Neural progenitor cell (in vitro differentiated cells): ENCODE results near the gene VAPA.

Experiments used
- EZH2 ChIP-seq: fragments of 200-600 bp; sonication (generic); IDR thresholded peaks from 2 replicates; pipeline ENCODE4 v1.6.1; 2017; ENCODE audit warnings: antibody characterized with exemption, mild to moderate bottlenecking, moderate library complexity
- EZH2phosphoT487 ChIP-seq: fragments of 200-600 bp; sonication (generic); IDR thresholded peaks from 2 replicates; pipeline ENCODE4 v1.6.1; 2017; ENCODE audit warnings: antibody characterized with exemption
- TF ChIP-seq, protein P1 (sequence below): fragments of 200-600 bp; sonication (generic); IDR thresholded peaks from 2 replicates; pipeline ENCODE4 v1.5.1; 2017; ENCODE audit warnings: antibody characterized with exemption, mild to moderate bottlenecking

- TF ChIP-seq, protein P1, sequence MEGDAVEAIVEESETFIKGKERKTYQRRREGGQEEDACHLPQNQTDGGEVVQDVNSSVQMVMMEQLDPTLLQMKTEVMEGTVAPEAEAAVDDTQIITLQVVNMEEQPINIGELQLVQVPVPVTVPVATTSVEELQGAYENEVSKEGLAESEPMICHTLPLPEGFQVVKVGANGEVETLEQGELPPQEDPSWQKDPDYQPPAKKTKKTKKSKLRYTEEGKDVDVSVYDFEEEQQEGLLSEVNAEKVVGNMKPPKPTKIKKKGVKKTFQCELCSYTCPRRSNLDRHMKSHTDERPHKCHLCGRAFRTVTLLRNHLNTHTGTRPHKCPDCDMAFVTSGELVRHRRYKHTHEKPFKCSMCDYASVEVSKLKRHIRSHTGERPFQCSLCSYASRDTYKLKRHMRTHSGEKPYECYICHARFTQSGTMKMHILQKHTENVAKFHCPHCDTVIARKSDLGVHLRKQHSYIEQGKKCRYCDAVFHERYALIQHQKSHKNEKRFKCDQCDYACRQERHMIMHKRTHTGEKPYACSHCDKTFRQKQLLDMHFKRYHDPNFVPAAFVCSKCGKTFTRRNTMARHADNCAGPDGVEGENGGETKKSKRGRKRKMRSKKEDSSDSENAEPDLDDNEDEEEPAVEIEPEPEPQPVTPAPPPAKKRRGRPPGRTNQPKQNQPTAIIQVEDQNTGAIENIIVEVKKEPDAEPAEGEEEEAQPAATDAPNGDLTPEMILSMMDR = no peak
- TF ChIP-seq EZH2 (no peak), EZH2phosphoT487 (no peak)
Observed at GRCh38 chr18:9925795-9926194, 12.0 kb downstream of the VAPA start.
